ENCODE measurements around the gene KCNJ14. TPM values are rescaled to one million over a fixed set of nuclear protein-coding genes. Genes with fewer than 3 reads are reported as not detected.
A peak's percentile ranks its signal among the peaks of the same experiment; 100 is the strongest.

KCNJ14 gene
- total RNA-seq, 1 donor from 2014 or later = 0.71 TPM

DNA sequence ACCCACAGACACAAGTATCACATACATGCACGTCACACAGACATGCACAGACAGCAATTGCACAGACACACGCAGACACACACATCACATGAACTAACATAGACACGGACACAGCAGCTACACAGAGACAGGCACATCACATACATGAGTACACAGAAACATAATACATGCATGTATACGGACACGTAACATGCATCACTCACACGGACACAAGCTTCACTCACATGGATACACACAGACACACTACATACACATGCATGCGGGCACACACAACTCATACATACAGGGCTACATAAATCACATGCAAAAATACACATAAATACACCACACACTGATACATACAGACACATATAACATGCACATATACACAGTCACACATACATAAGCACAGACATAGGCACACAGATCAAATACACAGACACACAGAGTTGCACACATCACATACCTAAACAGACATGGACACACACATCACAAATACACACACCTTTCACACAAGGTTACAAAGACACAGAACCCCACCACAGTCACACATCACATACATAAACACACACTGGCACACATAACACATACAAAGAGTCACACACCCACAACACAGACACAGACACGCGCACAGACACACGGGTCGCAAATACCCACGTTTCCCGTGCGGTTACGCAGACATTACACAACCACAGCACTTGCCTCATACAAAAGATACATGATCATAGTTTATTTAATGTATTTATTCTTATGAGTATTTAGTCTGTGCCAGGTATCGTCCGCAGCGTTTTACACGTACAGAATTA is 57.3 kb downstream of the KCNJ14 start:
- ATAC-seq (no peak), DNase-seq (ENCODE audit: low spot score) (no peak)
- intact Hi-C loops (cut with DNase I) = no loop called here

DNA sequence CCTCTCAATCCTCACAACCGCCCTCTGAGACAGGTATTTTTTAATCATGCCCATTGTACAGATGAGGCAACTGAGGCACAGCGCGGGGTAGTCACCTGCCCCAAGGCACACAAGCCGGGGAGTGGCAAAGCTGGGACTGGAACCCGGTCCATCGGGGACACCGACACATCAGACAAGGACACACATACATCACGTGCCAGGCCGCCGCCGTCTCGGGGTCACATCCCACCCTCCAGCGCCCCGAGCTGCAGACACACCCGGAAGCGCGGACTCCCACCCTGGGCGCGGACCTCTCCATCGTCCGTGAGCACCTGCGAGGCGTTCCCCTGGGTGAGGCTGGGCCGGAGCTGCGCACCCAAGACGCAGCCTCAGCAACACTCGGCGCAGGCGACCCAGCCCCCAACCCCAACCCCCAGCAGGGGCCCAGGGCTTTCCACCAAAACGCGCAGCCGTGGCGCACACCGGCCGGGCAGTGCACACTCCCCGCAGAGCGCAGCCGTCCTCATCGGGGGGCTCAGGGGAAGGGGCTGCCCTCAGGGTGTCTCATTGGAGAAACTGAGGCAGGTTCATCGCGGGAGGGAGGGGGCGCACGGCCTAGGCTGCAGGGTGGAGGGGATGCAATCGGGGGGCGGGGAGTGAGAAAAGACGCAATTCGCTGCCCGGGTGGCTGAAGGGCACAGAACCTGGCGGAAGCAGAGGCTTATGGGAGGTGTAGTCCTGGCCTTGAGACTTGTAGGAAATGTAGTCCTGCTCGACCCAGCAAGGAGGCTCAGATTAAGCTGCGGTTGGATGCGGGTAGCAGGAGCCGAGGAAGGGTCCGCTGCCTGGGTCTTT is 58.1 kb downstream of the KCNJ14 start:
- peak; percentile 64 for ATAC-seq
- no peak for DNase-seq (ENCODE audit: low spot score)
- intact Hi-C loops (cut with DNase I) = no loop called here

DNA sequence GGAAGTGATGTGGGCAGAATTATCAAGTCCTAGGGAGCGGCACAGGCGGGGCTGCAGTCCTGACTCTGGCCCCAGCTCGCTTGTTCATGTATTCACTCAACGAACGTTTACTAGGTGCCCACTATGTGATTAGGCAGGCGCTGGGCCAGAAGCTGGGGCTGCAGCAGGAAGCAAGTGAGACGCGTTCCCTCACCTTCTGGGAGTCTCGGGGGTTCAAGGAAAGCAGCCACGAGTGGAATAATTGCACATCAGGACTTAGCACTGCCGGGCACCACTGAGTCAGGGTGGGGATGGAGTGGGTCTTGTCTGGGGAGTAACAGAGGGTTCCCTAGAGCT is 58.7 kb downstream of the KCNJ14 start:
- intact Hi-C loops (cut with DNase I) = no loop called here
- ATAC-seq (no peak), DNase-seq (ENCODE audit: low spot score) (no peak)

DNA sequence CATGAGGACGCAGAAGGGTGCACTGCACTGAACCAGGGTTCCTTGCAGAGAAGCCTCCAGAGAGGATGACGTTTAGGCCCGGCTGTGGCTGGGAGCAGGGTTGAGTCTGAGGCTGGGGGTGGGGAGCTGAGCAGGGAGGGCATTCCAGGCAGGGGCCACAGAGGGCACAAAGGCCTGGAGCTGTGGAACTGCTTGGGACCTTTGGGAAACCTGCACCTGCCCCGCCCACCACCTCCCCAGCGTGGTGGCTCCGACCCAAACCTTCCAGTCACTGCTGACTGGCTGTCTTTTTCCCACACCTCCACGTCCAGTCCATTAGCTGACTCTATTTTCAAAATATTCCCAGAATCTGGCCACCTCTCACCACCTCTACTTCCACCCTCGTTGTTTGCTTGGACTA is 61.2 kb downstream of the KCNJ14 start:
- intact Hi-C loops (cut with DNase I) = no loop called here
- DNase-seq (ENCODE audit: low spot score) = no peak

More for the DNA sequence above, 61.2 kb downstream of the KCNJ14 start:
- ATAC-seq = no peak

Other genes with a start within 250 kb of the KCNJ14 start
- gene CARD8, start 199.7 kb upstream of the KCNJ14 start, total RNA-seq = 82.8 TPM
- gene ZNF114, start 185.5 kb upstream of the KCNJ14 start, total RNA-seq = 1.1 TPM
- 119 TPM for gene EMP3, start 130.0 kb upstream of the KCNJ14 start, total RNA-seq
- gene TMEM143, start 91.6 kb upstream of the KCNJ14 start, total RNA-seq = 11.2 TPM
- gene SYNGR4, start 91.2 kb upstream of the KCNJ14 start, total RNA-seq = not detected
- 104 TPM for gene KDELR1, start 64.0 kb upstream of the KCNJ14 start, total RNA-seq
- 1.1 TPM for gene GRIN2D, start 61.9 kb upstream of the KCNJ14 start, total RNA-seq
- gene GRWD1, start 9.6 kb upstream of the KCNJ14 start, total RNA-seq = 23.4 TPM
- 62.7 TPM for gene CYTH2, start 13.8 kb downstream of the KCNJ14 start, total RNA-seq
- 0.76 TPM for gene LMTK3, start 56.3 kb downstream of the KCNJ14 start, total RNA-seq
- gene SULT2B1, start 96.6 kb downstream of the KCNJ14 start, total RNA-seq = not detected
- not detected for gene SPACA4, start 151.2 kb downstream of the KCNJ14 start, total RNA-seq
- not detected for gene FAM83E, start 159.5 kb downstream of the KCNJ14 start, total RNA-seq
- gene RPL18, start 163.6 kb downstream of the KCNJ14 start, total RNA-seq = 789 TPM
- gene SPHK2, start 163.9 kb downstream of the KCNJ14 start, total RNA-seq = 21.5 TPM
- gene DBP, start 181.8 kb downstream of the KCNJ14 start, total RNA-seq = 13.7 TPM
- 10.5 TPM for gene CA11, start 190.6 kb downstream of the KCNJ14 start, total RNA-seq
- gene NTN5, start 217.4 kb downstream of the KCNJ14 start, total RNA-seq = 1.4 TPM
- gene FUT2, start 240.4 kb downstream of the KCNJ14 start, total RNA-seq = not detected